OCI-M1 (cell line): ENCODE measurements around the gene PRKCE.

Source experiments
- DNase-seq: peaks from one replicate; lab custom pipeline; 2025; lab: John Stamatoyannopoulos, UW

PRKCE gene

DNA sequence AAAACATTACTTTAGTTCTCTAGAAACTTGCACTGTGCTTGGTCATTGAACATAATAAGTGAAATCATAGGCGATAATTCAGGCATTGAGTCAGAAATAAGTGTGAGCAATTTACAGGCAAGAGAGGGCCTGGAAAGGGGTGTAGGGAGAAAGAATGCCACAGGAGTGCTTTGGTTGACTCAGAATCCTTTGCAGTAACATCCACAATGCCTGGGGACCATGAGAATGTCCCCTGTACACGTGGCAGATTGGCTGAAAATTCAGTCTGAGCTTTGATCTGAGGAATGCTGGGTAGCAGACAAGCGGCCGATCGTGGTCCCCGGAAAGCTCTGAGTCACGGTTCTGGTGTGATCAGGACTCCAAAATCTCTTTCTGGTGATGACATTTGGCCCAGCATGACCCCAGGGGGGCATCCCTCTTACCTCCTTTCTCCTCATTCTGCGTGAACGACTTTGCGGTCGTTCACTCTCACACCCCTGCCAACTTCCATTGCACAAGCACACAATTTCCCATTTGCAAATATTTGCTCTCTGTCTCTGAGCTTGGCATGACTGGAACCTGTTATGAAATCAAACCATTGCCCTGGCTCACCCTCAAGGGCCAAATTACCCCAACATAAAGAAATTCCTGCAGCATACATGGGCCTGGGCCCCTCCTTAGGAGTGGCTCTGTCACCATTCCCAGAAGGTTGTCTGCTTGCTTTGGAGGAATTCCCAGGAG lies 340.7 kb downstream of the PRKCE start:
- DNase-seq = no peak

DNA sequence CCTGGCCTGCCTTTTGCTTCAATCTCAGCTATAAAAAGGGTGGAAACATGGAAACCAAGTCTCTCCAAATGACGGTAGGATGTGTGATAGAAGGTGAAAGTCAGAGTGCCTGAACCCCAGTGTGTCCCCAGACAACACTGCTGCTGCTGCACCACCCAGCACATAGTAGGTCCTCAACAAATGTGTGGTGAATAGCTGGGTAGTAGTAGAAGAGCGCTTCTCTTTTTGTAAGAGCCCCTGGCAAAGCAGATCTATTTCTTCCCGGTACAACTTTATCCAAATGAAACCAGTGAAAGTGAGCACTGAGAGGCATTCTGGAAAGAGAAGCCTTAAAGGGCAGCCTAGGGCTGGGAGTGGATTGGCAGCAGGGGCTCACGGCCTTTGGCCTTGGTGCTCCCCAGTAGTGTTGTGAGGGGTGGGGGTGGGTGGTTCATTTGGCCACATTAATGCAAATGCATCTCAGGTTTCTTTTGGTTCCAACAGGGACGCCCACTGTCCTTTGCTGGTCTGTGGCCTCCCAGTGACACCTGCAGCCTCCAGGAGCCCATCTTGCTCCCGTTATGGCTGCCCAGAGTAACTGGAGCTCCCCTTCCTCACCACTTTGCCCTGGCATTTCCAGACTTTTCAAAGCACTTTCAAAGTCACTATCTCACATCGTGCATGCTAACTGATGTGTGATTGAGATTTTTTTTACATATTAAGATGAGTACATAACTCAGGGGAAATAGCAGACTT lies 341.4 kb downstream of the PRKCE start:
- DNase-seq = no peak

DNA sequence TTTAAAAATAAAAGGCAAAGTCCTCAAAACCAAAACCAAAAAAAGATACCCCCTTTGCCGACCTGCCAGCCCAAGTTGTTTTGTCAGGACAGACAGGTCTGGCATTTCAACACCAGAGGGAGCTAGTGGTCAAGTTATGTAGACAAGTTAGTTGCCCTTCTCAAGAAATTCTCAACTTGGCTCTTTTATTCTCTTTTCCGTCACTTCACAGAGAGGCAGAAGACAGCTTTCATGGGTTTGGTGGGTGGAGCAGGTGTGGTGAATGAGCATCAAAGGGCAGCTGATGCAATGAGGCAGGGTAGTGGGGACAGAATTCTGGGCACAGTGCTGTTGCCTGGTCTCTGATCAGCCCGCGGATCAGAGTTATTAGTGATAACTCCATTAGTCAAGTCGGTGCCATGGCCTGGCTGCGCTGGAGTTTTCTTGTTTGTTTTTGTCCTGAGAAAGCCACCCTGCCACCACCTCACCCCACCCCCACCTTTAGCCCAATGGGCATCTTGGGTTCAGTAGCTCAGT lies 342.1 kb downstream of the PRKCE start:
- DNase-seq = peak; percentile 75

DNA sequence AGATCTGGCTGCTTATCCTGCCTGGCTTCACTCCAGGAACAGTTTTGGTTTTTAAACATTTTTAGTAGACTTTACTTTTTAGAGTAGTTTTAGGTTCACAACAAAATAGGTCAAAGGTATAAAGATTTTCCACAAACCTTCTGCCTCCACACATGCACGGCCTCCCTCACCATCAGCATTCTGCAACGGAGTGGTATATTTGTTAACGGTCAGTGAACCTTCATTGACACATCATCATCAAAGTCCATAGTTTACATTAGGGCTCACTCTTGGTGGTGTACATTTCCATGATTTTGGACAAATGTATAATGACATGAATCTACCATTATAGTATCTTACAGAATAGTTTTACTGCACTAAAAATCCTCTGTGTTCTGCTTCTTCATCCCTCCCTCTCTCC lies 342.6 kb downstream of the PRKCE start:
- no peak for DNase-seq

DNA sequence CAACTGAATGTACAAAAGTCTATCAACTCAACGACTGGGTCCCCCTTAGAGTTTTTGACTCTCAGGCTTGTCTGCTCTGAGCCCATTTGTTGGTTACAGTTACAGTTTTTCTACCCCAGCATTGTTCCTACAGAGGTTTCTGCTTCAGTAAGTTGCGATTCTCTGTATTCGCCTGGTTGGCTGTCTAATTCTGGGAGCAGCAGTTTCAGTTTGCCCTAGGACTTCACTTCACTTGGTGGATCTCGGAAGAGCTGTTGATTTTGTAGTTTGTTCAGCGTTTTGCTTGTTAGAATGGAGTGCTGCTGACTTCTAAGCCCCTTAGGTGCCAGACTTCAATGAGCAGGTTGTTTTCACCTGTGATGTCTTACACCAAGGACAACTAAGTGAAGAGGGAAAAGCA lies 349.2 kb downstream of the PRKCE start:
- no peak for DNase-seq

DNA sequence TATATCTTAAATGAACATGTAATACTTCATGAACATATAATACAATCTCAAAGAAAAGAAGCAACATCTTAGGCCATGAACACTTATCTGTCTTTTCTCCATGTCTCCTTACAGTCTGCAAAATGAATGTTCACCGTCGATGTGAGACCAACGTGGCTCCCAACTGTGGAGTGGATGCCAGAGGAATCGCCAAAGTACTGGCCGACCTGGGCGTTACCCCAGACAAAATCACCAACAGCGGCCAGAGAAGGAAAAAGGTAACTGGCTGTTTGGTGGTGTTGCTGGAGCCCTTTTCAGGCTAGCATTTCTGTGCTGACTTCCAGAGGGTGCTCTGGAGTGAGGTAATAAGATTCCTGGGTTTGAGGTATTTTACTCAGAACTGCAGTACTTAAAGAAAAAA lies 349.8 kb downstream of the PRKCE start:
- DNase-seq = no peak

DNA sequence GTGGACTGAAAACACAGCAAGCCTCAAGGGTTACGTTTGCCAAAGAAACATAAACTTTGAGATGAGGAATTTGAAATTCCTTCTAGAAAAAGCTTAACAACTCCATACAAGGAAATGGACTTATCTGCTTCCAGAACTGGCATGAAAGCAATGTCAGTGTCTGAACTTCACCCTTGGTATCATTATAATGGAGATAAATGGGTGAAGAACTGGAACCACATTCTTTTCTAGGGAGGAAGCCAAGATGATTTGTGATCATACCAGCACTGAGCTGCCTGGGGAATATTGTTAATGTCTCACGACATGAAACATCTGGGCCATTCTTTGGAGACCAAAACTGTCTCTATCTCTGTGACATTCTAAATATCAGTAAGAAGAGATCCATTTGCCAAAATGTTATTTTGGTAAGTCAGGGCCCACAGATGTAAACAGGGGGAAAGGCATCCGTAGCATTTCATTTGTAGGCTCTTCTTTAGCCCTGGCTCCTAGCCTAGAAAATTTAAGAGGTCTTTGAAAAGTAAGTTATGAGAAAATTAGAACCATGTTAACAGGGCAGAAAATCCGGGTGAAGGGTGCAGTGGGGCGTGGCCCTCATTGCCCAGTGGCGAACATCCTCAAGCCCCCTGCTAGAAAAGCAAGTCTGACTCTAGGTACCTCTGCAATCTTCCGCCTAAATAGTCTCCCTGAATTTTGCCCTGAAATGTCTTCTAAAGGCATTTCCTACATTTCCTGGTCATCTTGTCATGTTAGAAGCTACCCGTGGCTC lies 350.4 kb downstream of the PRKCE start:
- no peak for DNase-seq

DNA sequence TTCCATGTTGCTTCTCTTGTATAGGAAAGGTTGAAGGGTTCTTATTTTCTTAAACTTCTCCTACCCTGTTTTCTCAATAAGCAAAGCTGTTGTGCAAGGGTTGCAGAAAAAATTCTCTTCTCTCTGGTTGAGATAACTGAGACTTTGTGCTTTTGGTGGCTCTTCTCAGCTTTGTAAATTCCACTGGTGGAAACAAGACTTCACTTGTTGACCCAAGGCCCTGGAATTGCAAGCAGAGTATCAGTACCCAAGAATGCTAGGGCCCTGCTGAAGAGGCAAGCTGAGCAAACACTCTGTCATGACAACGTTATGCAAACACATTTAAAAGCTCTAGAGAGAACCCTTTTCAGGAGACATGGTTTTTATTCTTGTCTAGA lies 351.0 kb downstream of the PRKCE start:
- no peak for DNase-seq

DNA sequence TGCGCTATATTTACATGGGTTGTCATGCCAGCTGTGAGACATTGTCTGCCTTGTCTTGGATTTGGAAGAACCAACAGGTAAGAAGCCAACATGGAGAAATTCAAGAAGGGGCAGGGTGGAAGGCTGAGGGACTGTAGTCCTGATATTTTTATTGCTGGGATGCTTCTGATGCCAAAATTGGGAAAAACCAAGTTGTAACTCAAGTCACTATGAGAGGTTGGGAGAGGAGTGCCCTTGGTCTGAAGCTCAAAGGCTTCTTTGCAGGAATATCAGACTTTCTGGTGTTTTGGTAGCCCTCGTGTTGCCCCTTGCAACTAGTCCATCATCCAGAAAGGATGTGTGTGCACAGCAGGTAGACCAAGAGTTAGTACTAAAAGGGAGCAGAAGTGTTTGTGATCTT lies 351.5 kb downstream of the PRKCE start:
- DNase-seq = no peak

DNA sequence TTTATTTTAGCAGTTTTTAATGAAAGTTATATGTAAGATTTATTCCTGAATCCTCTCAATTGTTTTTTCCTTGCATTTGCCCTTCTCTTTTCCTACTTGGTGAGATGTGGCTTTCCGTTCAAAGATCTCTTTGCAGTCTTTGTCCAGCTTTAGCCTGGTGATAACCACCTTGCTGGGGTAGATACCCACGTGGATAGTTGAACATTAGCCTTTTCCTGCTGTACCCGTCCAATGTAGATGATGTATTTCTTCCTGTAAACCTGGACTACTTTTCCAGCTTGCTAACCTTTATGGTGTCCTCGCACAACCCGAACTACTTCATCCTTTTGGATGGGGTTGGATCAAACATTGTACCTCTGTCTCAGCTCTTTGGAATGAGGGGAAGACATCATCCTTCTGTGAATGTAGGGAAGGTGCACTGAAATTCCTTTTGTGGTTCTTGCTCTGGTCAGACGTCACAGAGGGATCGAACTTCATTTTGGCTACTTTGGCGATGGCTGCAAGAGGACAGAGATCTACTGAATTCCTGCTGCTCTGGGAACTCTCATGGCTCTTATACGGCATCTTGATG lies 352.5 kb downstream of the PRKCE start:
- DNase-seq = no peak

DNA sequence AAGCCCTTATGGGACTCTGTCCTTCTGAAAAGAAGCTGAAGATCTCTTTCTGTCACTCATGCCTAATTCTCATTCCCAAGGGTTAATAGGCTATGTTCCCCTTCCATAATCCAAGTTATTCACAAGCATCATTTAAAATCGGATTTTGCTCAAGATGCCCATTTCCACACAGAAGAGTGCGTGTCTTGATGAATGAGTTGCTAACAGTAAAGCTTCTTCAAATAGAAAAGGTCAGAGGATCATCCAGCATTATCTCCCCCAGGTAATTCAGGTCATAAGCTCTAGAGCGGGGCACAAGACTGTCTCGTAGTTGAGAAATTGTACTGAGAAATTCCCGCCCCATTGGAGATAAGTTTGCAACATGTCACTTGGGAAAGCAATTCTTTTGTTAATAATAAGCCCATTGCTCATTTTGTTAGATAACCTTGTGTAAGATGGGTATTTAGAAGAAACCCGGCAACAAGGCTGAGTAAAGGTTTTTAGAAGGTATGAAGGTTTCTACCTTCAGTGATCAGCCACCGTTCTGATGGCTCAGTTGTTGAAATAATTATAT lies 355.1 kb downstream of the PRKCE start:
- no peak for DNase-seq

DNA sequence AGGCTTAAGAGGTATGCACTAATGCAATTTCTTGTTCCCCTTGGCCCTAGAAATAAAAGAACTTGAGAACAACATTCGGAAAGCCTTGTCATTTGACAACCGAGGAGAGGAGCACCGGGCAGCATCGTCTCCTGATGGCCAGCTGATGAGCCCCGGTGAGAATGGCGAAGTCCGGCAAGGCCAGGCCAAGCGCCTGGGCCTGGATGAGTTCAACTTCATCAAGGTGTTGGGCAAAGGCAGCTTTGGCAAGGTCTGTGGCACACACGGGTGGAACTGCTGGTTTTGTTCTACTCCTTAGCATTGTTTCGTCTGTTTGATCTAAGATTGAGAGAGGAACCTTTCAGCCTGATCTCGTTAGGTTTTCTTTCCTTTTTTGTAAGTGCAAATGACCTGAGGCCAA lies 355.9 kb downstream of the PRKCE start:
- DNase-seq = no peak

DNA sequence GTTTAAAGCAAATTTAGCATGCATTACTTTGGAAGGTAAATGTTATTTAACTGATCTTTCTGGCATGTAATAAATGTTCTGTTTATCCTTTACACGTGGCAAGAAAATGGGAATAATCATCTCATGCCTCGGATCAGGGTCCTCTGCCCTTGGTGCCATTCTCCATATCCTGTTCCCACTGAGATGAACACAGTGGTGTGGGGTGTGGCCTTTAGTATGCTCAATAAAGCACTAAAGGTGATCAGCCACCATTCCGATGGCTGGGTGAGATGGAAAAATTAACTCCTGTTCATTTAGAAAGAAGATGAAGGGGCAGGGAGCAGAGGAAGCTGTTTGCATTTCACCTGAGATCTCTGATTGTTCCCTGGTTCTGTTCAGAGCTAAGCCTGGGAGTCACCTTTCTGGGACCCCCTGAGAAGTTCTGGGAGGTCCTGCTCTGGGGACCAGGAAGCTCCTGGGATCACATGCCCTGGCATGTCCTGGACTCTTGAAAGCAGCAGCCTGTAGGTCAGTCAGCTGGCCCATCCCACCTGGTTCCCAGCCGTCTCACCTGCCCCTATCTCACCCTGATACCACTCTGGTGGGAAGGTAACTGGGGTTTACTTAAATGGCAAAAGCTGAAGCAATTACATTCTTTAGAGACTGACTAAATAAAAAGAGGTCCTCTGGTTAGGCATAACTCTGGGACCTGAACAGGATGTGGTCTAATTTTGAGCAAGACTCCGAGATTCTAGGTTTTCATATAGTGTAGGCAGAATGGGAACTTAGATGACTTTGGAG lies 356.8 kb downstream of the PRKCE start:
- DNase-seq = no peak

DNA sequence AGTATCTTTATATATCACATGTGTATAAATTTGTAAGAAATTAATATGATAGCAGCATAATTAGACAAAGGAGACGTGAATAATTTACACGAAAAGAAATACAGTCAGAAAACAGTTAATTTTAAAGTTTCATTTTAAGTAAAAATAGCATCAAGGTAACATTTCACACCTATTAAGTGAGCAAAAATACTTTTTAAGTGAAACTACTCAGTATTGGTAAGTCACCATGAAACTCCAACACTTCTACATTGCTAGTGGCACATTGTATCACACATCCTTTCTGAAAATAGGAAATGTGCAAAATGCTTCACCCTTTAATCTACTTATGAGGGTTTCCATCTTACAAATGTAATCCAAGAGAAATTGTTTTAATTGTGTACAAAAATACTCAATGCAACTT lies 357.8 kb downstream of the PRKCE start:
- DNase-seq = no peak

DNA sequence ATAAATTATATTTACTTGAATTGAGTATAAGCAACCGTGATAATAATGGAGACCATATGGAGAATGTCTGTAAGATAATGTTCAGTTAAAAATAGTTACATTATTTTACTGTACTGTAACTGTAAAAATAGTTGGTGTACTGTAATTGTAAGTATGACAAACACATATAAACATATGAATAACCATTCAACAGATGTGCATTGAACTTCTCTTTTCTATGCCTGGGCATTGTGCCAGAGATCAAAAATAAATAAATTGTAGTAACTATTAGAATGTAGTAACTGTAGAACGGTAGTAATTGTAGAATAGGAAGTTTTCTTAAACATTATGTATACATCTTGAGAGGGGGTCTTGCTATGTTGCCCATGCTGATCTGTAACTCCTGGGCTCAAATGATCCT lies 358.3 kb downstream of the PRKCE start:
- DNase-seq = no peak

DNA sequence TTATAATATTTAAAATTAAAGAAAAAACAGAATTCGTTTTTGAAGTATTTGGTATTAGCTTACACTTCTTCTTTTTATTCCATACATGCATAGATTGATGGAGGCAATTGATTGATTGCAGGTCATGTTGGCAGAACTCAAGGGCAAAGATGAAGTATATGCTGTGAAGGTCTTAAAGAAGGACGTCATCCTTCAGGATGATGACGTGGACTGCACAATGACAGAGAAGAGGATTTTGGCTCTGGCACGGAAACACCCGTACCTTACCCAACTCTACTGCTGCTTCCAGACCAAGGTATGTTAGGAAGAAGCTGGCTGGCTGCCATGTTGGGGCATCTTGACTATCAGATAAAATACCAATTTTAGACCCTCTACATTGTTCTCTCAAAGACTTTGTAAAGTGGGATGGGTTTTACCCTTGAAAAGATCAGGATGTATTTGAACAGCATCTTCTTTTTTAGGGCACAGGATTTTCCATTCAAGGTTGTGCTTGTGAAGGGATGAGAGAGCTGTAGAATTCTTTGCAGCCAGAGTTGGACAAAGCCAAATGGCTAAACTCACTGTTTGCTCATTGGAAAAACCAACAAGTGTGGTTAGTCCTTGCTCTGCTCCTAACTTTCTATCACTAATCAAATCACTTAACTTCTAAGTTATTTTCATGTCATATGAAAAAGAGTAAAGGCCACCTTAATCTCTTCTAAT lies 358.9 kb downstream of the PRKCE start:
- no peak for DNase-seq

DNA sequence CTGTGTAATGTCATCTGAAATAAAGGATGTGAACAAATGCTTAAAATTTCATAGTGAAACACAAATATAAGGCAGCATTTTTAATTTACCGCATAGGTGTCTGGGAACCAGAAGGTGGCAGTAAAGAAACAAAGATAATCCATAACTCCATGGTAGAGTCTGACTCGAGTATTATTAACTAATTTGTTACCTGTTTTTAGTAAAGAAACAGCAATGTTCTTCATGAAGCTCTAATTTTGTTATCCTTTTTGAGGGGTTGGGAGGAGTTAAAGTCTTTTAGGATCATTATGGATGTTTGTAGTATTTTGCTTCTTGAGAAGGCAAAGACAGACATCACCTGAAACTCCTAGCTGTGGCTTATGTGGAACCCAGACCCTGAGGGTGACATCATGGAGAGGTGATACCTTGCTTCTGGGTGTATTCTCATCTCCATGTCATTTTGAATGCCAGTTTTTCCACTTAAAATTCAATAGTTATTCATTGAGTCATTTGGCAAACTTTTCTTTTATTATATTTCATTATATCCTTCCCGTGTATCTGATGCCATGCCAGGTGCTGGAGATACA lies 359.5 kb downstream of the PRKCE start:
- peak; percentile 60 for DNase-seq

DNA sequence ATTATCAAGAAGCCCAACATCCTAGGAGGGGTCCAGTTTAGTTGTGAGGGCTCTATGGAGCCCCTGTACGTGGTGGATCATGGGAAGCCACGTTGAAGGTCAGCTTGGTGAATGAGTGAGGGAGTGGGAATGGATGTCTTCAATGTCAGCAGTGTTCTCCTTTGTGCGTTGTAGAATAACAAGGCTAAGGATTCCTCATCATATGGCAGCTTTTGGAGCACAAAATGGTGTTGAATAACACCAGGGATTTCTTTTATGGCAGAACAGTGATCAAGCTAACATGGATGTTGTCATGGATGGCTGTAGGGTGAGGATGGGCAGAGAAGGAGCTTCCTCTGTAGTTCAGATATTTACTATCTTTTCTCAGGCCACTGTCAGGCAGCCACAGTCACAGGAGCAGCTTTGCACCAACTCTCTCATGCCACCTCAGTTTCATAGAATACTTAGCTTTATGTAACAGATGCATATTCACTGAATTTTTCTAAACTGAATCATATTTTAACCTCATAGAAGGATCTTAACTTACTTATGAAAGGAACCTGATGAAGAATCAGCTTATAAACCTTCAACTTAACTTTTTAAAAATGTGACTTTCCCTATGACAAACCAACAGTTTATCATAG lies 361.3 kb downstream of the PRKCE start:
- no peak for DNase-seq

DNA sequence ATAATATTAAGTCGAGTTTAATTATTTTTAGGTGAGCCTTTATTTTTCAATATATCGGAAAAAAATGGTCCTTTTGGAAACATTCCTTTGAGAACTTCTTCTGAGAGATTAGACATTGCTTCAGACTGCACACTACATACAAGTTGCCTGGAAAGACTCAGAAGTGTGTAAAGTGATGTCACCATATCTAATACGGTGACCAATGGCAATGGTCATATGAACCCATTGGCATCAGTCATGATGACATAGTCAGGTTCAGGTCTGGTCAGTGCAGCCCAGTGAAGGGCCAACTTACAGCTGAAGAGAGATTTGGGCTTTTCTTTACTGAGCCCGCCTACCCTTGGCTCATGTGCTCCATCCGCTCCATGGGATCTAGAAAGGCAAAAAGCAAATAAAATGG lies 362.3 kb downstream of the PRKCE start:
- no peak for DNase-seq
